GM21423 (cell line): ENCODE results near the gene NGF.

Experiments used
- ATAC-seq: cut with Tn5 transposase; IDR thresholded peaks from one replicate; pipeline ENCODE4 v1.9.1; 2021; ENCODE audit warnings: mild to moderate bottlenecking, moderate library complexity; ENCODE audit not compliant: unreplicated experiment

The NGF gene

GRCh38 chr1:115240297-115240696, 97.8 kb downstream of the NGF start:
- ATAC-seq: no peak

- no peak for ATAC-seq
These were observed 98.6 kb downstream of the NGF start for GRCh38 chr1:115239426-115239825.

GRCh38 chr1:115239148-115239422, 99.0 kb downstream of the NGF start:
- no peak for ATAC-seq

DNA sequence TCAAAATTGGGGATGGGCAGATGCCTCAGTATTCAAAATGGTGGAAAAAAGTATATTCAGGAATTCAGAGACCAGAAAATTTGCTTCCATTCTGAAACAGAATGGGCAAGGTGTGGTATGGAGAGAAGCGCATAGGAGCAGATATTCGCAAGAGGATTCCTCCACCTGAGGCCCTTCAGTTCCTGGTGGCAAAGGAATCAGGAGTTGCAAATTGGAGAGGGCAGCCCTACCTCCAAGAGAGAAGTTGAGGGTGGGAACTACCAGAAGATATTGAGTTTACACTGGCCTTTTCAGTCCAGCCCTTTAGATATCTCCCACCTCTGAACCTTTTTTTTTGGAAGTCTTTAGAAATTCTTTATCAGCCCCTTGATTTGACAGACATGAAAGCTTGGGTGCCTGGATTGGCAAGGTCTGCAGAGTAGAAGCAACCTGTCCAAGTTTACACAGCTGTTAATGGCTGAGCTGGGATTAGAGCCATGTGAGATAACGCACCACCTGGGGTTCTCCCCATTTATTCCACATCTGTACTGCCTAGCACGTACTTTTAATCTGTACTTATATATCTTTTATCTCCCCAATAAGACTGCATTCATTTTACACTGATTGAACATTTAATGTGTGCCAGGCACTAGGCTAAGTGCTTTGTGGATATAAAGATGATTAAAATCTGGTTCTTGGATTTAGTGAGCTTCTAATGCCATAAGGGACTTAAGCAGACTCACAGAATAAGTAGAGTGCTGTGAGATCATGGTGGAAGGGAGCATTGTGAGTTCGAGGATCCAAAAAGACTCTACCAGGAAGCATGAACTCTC, 99.5 kb downstream of the NGF start:
- ATAC-seq: no peak

DNA sequence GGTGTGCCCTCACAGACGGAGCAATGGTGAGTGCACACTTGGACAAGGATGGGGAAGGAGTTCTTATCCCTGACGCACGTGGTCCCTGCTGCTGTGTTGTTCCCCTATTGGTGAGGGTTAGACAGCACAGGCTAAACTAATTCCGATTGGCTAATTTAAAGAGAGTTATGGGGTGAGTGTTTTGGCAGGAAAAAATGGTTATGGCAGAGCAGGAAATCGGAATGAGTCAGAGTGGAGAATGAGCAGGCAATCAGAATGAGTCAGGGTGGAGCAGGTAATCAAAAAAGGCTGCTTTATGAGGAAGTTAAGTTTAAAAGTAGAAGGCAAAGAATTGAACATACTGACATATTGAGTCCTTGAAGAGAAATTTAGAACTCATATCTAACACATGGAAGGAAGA, 100.5 kb downstream of the NGF start:
- no peak for ATAC-seq

- ATAC-seq: no peak
These were observed 101.0 kb downstream of the NGF start for GRCh38 chr1:115237023-115237422.
